Measurements from ENCODE around the gene TSSK3.
A peak's percentile ranks its signal among the peaks of the same experiment; 100 is the strongest.
"Not testable (repeated sequence)": the region's sequence is repeated elsewhere in the genome, so short reads cannot be mapped to it uniquely, and the experiment has no call there.

TSSK3 gene

DNA sequence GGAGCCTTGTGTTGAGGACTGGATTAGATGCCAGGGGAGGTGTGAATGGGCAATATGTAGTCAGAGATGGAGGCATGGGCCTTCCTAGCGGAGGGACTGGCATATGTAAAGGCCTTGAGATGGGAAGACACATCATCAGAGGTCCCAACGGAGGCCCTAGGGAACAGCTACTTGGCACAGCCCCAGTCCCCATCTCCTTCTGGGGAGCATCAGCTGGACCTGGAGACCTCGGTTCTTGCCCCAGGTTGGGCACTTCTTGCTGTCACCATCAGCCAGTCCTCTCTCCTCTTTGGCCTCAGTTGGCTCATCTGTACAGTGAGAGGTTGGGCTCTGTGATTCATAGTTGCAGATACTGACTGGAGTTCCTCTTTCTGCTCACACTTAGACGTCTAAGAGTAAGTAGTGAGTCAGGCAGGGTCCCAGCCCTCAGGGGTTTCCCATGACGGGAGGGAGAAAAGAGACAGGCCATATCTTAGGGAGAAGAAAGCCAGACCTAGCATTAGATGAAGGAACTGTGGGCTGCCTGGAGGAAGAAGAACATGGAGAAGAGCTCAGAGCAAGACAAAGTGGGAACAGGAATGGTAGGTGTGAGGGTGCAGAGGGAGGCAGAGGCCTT lies 22.9 kb upstream of the TSSK3 start:
- peak; percentile 38 to 92 for DNase-seq

DNA sequence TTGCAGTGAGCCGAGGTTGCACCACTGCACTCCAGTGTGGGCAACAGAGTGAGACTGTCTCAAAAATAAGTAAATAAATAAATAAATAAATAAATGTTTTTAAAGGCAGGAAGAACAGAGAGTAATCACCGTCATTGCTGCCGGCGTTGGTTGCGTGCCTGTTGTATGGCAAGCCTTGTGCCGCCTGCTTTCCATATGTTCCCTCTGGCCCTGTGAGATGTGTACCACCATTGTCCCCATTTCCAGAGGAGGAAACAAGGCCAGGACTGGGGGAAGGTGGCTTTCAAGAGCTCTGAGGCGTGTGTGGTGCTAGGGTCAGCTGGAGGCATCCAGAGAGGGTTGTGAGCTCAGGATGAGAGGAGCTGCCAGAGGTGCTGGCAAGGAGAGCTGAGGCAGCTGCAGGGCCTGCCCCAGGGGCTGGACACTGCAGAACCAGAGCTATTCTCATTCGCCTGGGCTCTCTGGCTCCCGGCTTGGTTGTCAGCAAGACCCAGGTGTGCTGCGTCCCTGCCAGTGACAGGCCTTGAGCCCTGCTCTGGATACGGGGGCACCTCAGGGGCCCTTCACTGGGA lies 21.1 kb upstream of the TSSK3 start:
- DNase-seq: no peak

DNA sequence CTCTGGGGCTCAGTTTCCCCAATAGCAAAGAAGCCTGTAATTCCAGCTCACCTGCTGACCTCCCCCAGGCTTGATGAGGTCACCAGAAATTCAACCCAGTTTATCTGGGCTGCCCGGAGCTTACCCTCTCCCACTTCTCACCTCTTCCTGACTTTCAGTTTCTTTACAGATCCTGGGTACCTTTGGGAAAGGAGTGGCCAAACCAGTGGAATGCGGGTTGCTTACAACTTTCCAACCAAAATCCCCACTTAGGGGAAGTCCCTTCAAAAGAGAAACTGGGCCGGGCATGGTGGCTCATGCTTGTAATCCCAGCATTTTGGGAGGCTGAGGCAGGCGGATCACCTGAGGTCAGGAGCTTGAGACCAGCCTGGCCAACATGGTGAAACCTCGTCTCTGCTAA lies 20.4 kb upstream of the TSSK3 start:
- no peak for DNase-seq

DNA sequence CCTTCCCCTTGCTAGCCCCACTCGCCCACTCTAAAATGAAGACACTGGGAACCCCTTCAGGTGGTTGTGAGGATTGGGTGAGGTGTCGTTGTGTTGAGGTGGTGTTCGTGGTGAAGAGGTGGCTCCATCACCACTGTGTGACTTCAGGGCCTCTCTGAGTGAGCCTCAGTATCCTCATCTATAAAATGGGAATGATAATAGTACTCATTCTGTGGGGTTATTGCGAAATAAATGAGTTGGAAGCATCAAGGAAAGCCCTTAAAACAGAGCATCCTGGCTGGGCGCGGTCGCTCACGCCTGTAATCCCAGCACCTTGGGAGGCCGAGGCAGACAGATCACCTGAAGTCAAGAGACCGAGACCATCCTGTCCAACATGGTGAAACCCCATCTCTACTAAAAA lies 19.6 kb upstream of the TSSK3 start:
- DNase-seq: no peak

DNA sequence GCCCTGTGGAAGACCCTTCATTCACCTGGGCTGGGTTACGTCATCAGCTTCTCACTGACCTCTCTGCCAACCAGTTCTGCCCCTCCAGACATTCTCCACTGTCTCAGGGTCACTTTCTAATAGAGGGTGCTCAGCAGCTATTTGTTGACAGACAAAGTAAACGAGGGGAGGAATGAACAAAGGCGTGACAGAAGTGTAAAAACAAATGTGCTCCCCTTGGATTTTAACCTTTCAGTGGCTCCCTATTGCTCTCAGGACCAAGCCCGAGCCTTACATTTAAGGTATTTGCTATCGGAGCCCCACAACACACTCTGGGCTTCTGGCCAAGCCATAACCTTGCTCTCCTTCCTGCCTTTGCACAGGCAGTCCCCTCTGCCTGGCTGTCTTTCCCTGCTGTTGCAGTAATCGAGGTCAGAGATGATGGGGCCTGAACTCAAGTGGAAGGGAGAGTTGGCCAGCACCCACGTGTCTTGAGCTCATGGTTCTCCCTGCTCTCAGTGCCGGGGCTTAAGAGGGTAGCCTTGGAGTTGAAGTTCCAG lies 17.0 kb upstream of the TSSK3 start:
- peak in 1 of 2 donors; percentile 56 for DNase-seq

DNA sequence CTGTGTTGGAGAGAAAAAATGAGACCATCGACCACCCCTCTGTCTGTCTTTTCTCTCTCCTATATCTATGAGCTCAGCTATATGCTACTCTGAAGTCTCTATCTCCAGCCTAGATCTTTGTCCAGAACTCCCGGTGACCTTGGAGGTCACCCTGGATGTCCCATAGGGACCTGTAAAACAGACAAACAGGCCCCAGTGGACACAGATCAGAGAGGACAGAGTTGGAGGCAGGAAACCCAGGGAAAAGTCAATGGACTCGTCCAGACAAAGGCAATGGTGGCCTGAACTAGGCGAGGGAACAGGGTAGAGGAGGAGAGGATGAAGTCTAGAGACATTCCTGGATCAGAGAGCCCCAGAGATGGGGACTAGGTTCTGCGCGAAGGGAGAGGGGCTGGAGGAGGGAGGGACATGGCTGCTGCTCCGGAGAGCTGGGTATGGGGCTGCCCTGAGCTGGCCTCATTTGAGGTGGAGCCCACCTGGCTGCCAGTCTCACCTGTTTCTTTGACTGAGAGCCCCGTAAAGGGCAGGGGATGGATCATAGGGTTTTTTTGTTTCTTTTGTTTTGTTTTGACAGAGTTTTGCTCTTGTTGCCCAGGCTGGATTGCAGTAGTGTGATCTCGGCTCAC lies 15.7 kb upstream of the TSSK3 start:
- DNase-seq: no peak

DNA sequence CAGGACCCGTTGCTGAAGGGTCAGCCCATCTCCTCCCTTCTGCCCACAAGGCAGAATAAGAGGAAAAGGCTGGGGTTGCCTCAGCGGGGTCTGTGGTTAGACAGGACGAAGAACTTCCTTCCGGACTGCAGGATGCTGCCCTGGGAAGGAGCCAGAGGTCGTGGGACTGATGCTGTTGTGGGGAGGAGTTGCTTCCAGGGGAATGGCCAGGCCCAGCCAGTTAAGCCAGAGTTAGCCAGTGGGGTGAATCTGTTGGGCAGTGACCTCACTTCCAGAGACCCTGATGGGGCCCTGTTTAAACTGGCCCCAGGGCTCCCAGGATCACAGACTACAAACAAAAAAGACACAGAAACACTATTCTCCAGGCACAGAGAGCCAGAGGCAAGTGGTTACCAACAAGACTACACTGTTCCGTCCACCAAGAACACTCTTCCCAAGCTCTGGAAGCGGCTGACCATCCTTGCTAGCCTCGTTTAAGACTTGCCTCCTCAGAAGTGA lies 13.1 kb upstream of the TSSK3 start:
- peak in 1 of 2 donors; percentile 13 for DNase-seq

DNA sequence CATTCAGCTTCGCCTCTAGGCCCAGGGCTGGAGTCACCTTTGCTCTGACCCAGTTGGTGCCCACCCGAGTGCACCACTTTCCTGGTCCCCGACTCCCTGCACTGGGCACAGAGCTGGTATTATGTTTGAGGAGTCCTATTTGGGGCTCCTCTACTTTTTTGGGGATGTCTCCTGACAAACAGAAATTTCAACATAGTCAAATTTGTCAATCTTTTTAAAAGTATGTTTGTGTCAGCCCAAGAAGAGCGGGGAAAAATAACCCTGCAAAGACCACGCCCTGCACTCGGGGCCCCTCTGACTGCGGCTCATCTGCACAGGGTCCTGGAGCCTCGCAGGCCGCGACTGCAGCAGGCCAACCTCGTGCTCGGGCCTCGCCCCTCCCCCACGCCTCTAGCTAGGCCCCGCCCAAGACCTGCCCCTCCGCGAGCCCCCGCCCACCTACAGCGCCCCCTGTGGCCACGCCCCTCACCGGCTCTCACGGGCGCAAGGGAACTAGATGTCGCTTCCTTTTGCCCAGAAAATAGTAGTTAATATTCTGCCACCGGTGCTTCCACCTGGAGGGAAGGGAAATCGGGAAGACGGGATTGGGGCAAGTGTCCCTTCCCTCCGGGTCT lies 11.4 kb upstream of the TSSK3 start:
- peak in 1 of 2 donors; percentile 92 for DNase-seq

DNA sequence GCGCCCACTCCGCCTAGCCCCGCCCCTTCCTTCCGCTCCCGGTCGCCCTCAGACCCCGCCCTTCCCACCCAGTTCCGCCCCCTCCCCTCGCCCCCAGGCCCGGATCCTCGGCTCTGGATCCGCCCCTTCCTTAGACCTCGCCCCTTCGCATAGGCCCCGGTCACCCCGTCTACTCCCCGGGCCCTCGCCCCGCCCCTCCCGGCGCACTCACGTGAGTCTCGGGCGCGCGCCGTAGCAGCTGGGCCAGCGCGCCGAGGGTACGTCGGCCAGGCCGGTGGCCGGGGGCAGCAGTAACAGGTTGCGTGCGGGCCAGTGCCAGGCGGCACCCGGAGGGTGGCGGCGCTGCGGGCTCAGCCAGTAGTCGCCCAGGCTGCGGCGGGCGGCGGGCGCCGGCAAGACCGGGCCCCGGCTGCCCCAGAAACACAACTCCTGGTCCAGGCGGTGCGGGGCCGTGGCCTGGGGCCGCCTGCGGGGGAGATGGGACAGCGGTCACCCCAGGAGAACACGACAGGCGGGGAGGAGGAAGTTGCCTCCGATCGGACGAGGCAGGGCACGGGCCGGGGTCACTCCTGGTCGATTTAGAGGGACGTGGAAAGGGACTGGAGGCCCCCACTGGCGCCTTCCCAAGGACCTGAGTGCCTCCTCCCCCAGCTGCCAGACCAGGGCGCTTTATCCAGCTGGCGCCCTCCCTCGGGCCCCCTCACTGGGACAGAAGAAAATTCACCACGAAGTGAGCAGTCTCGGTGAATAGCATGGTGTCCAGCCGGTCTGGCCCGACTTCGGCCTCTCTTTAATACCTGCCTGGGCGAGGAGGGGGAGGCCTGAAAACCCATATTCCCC lies 10.7 kb upstream of the TSSK3 start:
- peak; percentile 86 to 92 for DNase-seq

DNA sequence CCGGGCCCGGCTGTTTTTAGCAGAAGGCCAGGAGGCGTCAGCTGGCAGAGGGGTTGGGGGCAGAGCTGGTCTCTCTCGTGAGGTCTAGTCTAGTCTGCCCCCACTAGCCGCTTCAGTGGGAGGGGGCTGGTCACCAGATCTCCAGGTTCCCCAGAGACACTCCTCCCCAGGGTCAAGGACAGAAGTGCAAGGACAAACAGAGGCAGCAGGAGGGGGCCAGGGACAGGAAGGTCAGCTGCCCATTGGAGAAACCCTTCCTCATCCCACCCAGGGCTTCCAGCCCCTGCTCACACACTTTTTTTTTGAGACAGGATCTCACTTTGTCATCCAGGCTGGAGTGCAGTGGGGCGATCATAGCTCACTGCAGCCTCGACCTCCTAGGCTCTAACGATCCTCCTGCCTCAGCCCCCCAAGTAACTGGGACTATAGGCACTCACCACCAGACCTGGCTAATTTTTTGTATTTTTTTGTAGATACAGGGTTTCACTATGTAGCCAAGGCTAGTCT lies 10.0 kb upstream of the TSSK3 start:
- DNase-seq: no peak

DNA sequence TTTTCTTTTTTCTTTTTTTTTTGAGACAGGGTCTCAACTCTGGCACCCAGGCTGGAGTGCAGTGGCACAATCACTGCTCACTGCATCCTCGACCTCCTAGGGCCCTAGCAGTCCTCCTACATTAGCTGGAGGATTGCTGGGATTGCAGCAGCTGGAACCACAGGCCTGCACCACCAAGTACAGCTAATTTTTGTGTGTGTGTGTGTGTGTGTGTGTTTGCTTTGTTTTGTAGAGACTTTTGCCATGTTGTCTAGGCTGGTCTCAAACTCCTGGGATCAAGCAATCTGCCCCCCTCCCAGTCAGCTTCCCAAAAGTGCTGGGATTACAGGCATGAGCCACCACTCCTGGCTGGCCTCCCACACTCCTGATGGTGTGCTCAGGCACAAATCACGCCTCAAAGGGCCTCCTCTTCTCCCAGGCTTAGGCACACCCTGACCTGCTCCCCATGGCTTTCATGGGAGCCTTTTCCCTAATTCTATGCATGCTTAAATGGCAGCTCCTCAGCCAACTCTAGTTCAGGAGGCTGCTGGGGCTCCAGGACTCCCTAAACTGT lies 9.4 kb upstream of the TSSK3 start:
- no peak for DNase-seq

DNA sequence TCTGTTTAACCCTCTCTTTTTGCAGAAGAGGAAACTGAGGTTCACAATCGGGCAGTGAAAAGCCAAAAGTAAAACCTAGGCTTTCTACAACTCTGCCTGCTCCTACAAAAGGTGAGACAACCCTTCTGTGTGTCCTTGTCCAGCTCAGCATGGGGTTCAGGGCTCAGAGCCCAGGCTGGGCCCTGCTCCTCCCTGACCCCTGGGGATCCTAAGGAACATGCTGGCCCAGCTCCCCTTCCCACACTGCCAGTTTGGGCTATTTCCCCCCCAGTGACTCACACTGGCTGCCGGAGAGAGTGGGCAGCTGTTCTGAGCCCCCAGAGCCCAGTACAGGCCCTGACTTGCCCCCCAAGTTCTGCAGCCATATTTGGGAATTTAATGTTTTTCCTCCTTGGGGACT lies 8.9 kb upstream of the TSSK3 start:
- DNase-seq: no peak

DNA sequence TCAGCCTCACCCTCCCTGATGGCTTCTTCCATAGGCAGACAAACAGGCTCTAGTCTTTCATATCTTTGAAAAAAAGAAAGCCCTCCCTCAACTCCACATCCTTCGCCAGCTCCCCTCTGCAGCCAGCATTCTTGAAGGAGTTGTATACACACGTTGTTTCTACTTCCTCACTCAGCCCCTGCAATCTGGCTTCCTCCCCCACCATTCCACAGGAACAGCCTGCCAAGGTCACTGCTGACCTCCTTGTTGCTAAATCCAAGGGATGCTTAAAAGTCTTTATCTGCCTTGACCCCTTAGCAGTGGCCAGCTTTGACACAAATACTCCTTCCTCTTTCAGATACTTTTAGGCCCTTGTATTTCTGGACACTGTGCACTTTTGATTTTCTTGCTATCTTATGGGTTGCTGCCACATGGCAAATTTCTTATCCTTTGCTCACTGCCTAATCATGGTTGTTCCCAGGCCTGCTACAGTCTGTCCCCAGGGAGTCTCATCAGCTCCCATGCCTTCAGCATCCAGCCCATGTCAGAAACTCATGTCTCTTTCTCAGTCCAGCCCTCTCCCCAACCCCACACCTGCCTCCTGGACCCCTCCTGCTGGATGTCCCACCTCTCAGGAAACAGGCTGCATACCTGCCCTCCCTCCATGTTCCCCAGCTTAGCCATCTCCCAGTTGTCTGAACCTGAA lies 8.3 kb upstream of the TSSK3 start:
- no peak for DNase-seq

DNA sequence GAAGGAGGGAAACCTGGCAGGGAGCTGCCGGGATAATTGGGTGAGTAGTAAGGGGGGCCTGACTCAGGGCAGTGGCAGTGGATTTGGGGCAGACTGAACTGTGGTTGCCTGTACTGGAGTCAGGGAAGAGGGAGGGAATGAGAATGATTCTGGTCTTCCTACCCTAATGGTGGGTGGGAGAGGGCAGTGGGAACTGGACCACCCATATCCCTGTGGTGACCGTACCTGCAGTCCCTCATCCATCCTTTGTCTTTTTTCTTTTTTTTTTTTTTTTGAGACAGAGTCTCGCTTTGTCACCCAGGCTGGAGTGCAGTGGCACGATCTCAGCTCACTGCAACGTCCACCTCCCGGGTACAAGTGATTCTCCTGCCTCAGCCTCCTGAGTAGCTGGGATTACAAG lies 6.6 kb upstream of the TSSK3 start:
- not testable (repeated sequence) for DNase-seq

DNA sequence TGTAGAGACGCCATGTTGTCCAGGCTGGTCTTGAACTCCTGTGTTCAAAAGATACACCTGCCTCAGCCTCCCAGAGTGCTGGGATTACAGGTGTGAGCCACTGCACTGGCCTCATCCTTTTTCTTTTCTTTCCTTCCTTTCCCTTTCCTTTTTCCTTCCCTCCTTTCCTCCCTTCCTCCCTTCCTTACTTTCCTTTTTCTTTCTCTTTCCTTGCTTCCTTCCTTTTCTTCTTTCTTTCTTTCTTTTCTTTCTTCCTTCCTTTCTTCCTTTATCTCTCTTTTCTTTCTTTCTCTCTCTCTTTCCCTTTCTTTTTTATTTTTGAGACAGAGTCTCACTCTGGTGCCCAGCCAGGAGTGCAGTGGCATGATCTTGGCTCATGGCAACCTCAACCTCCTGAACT lies 5.9 kb upstream of the TSSK3 start:
- no peak for DNase-seq

DNA sequence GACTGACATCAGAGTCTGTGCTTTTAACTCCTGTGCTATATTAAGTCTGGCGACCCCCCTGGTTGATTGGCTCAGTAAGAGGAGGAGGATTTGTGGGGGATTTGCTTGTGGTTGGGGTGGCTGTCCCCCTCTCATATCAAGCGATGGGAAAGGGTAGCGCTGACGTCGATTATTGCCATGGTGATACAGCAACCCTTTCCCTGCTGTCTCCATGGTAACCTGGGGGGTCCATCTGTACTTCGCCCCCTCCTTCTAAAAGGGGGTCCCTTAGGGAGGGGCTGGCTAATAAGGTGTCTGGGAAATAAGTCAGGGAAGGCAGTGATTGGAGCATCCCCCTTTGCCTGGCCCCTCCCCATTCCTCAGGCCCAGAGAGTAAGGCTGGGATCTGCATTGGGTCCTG lies 4.7 kb upstream of the TSSK3 start:
- DNase-seq: no peak

DNA sequence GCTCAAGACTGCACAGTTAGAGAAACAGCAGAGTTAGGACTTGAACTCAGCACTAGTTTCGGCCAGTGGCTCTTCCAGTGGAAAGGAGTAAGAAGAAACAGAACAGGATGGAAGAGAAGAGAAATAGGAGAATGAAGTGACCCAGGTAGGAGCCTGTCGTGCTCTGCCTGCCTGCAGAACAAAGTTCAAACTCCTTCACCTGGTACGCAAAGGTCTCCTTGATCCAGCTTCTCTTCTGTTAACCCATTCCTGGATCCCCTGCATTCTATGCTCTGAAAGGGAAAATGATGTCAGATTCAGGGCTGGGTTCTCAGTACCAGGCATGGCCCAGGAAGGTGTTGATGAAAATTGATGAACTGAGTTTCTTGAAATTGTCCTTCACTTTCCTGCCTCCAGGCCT lies 3.9 kb upstream of the TSSK3 start:
- no peak for DNase-seq

DNA sequence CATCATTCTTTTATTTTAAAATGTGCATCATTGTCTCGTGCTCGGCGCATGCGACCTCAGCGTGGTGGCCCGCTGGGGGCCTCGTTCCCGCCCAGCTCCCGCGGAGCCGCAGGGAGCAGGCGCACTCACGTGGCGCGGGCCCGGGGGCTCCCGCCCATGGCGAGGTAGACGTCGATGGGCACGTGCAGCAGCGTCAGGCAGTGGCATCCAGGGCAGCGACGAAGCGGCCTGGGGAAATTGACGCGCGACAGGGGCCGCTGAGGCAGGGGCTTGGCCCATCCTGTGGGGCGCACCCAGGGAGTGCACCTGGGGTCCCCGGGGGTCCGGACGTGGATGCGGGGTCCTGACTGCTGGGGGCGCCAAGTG lies 1.0 kb upstream of the TSSK3 start:
- DNase-seq: no peak

DNA sequence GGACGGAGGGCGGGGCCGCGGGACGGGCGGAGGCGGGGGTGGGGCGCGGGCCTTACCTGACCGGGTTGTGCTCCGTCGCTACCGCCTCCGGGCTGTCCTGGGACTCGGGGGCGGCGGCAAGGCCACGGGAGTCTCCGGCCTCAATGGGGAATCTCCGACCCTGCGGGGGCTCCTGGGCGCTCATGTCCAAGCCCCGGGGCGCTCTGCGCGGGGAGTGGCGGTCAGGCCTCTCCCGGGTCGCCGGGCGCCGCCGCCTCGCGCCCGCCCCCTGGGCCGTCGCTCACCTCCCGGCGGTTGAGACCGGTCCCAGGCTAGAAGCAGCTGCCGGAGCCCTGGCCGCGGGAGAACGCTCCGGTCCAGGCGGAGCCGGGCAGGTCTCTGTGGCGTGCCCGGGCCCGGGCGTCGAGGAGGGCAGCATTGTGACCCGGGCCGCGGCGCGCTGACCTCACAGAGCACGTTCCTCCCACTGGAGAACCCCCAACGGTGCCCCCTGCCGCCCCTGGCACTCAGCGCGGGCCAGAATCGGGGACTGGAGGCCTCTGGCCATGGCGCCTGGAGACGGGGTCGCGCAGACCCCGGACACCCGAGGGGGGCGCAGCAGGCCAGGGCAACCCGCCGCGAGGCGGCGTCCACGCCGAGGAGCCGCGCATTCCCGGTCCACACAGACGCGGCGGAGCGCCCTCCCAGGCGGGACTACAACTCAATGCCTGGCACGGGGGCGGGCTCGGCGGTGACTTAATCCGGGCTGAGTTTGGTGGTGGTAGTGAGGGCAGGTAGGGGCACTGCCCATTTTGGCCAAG lies 465 bp upstream of the TSSK3 start:
- no peak for DNase-seq

DNA sequence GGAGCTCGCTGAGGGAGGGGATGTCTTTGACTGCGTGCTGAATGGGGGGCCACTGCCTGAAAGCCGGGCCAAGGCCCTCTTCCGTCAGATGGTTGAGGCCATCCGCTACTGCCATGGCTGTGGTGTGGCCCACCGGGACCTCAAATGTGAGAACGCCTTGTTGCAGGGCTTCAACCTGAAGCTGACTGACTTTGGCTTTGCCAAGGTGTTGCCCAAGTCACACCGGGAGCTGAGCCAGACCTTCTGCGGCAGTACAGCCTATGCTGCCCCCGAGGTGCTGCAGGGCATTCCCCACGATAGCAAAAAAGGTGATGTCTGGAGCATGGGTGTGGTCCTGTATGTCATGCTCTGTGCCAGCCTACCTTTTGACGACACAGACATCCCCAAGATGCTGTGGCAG lies 1.4 kb downstream of the TSSK3 start:
- no peak for DNase-seq

DNA sequence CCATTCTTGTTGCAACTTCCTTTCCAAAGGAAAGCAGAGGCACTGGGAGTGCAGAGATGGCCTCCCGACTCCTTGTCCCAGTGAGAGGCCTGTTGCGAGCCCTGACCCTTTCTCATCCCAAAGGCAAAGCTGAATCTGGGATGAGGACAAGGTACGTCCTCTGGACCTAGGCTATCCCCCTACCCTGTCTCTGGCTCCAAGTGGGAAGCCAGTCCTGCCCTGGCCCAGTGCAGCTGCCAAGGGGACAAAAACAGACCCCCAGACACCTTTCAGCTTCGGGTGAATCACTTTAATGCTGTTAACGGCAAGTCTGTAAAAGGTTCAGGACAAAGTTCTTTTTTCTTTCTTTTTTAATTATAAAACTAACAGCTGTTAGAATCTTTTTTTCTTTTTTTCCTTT lies 2.5 kb downstream of the TSSK3 start:
- DNase-seq: no peak

Data from bone marrow (tissue), 2 donors.